T1000 (cell line): Measurements from ENCODE around the gene ZNF469.
"Not testable (repeated sequence)": the region's sequence is repeated elsewhere in the genome, so short reads cannot be mapped to it uniquely, and the experiment has no call there.

Experiments
- DNase-seq: peaks from one replicate; lab custom pipeline; 2025; ENCODE audit warnings: mixed read lengths; lab: John Stamatoyannopoulos, UW

The ZNF469 gene

GRCh38 chr16:88409296-88410065 lies 26.7 kb downstream of the ZNF469 start:
- no peak for DNase-seq

GRCh38 chr16:88410297-88410968 lies 27.7 kb downstream of the ZNF469 start:
- not testable (repeated sequence) for DNase-seq

GRCh38 chr16:88411951-88412576 lies 29.3 kb downstream of the ZNF469 start:
- DNase-seq, result no peak

- DNase-seq, result no peak
Observed at GRCh38 chr16:88412766-88413165, 30.0 kb downstream of the ZNF469 start.

DNA sequence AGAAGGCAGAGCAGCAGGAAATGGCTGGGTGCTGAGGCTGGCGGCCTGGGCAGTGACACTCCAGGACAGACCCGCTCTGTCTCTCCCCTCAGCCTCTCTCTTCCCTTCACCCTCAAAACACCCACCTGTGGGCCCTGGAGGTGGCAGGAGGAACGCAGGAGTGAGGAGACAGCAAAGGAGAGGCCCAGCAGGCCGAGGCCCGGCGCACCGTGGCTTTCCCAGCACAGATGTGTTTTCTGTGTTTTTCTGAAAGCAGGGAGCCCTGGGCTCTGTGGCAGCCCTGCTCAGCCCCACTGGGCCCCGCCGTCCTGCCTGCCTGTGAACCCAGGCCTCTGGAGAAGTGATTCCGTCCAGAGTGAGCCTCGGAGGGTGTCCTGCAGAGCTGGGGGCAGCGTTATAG lies 30.5 kb downstream of the ZNF469 start:
- DNase-seq, result no peak

GRCh38 chr16:88413631-88414030 lies 30.9 kb downstream of the ZNF469 start:
- no peak for DNase-seq

- DNase-seq, result no peak
Observed at GRCh38 chr16:88414521-88415380, 32.0 kb downstream of the ZNF469 start.

- no peak for DNase-seq
Observed at GRCh38 chr16:88415381-88415705, 32.6 kb downstream of the ZNF469 start.

GRCh38 chr16:88415713-88416323 lies 33.1 kb downstream of the ZNF469 start:
- DNase-seq, result no peak

DNA sequence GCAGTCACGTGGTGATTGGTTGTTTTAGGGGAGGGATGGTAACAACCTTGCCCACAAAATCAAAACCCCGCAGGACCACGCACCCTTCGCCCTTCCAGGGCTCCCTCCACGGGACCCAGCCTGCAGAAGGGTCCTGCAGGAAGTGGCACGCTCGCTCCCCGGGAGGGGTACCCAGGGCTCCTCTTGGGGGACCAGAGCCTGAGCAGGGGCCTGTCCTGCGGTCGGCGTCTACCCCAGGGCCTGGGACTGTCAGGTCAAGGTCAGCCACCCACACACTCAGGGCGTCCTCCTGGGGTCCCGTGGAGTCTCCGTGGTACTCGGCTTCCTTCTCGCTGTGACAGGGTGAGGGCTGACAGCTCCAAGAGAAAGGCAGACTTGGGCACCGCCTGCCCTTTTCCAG lies 33.9 kb downstream of the ZNF469 start:
- DNase-seq, result no peak

- DNase-seq, result no peak
Observed at GRCh38 chr16:88417684-88418476, 35.1 kb downstream of the ZNF469 start.

DNA sequence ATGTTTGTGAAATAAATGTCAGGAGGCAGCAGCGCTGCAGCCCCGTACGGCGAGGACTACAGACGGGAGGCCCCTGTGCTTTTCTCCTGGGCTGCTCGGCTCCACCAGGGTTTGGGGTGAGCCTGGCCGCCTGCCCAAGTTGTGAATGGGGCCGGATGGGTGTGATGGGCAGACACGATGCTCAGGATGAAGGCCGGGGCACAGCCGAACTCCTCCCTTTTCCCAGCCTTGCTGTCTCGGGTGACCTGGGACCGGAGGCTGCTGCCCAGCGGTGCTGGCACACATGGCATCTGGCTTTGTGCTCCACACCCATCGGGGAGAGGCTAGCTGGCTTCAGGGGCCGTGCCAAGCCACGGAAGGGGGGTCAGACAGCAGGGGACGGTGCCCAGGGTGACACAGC lies 36.1 kb downstream of the ZNF469 start:
- no peak for DNase-seq

GRCh38 chr16:88419790-88420189 lies 37.0 kb downstream of the ZNF469 start:
- DNase-seq, result no peak

DNA sequence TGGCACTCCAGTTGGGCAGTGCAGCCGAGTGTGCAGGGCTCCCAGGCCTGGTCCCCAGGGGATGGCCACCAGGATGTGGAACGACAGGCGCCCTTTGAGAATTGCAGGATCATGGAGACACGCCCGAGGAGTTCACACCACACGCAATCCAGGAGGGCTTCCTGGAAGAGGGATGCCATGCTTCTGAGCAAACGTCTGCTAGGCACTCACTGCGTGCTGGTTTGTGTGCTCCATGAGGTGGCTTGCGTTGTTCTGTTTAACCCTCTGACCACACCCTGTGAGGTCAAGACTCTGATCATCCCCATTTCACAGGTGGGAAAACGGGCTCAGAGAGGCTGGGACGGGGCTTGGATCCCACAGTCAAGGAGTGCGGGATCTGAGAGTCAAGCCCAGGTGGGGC lies 37.7 kb downstream of the ZNF469 start:
- DNase-seq, result no peak

GRCh38 chr16:88421301-88421700 lies 38.5 kb downstream of the ZNF469 start:
- DNase-seq, result no peak

DNA sequence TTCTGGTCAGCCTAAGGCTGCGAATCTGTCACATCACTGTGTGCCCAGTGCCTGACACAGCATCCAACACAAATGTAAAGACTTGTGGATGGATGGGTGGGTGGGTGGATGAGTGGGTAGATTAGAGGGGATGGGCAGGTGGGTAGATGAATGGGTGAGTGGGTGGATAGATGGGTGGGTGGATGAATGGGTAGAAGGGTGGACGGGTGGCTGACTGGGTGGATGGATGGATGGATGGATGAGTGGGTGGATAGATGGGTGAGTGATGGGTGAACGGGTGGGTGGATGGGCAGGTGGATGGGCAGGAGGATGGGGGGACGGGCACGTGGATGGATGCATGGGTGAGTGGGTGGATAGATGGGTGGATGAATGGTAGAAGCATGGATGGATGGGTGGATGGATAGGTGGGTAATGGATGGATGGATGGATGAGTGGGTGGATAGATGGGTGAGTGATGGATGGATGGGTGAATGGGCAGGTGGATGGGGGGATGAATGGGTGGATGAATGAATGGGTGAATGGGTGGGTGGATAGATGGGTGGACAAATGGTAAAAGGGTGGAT lies 39.2 kb downstream of the ZNF469 start:
- no peak for DNase-seq

- DNase-seq, result no peak
Observed at GRCh38 chr16:88422733-88423447, 40.1 kb downstream of the ZNF469 start.

- no peak for DNase-seq
Observed at GRCh38 chr16:88423448-88423850, 40.7 kb downstream of the ZNF469 start.

- no peak for DNase-seq
Observed at GRCh38 chr16:88424587-88425235, 42.0 kb downstream of the ZNF469 start.

DNA sequence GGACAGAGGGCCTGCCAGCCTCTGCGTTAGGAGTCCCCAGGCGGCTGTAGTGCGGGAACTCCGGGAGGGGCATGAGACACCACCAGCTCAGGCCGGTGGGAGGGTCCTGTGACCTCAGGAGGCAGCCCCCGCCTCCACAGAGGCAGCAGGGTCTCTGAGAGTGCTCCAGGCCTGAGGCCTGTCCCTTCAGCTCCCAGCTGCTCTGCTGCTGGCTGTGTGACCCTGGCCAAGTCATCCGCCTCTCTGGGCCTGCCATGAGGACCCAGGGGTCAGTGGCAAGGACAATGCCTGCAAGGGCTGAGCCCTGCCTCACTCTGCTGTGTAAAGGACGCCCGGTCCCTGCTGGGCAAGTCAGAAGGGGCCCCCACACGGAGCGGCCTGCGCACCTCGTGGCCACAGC lies 43.3 kb downstream of the ZNF469 start:
- DNase-seq, result no peak
